BJ (cell line): ENCODE data around the gene LZTFL1. TPM values are rescaled to one million over a fixed set of nuclear protein-coding genes. Genes with fewer than 3 reads are reported as not detected.

Experiments used
- CTCF ChIA-PET: fragments of 350-600 bp; formaldehyde crosslinking; extraction: SDS; loops from one replicate; lab custom pipeline; 2021; ENCODE audit warnings: antibody characterized with exemption, inconsistent platforms; lab: Yijun Ruan, JAX
- POLR2A ChIA-PET: fragments of 300-600 bp; sonication (Branson Sonifier 250); formaldehyde crosslinking; extraction: SDS; loops from one replicate; lab custom pipeline; 2021; ENCODE audit warnings: antibody characterized with exemption; lab: Charles Lee
- DNase-seq: peaks from one replicate; pipeline ENCODE4 v3.0.0-alpha.2; 2011; ENCODE audit warnings: low read depth
- H3K27me3 ChIP-seq: 2 replicates; pipeline ENCODE4 v1.6.0; 2011; ENCODE audit warnings: low read length; ENCODE audit not compliant: control insufficient read depth, insufficient read depth
- H3K36me3 ChIP-seq: 2 replicates; pipeline ENCODE4 v1.5.1; 2011; ENCODE audit warnings: low read length; ENCODE audit not compliant: control insufficient read depth, insufficient read depth
- H3K4me3 ChIP-seq: 2 replicates; pipeline ENCODE4 v1.5.1; 2011; ENCODE audit warnings: low read depth, mild to moderate bottlenecking, control low read depth, low read length
- CTCF ChIP-seq: IDR thresholded peaks from 2 replicates; pipeline ENCODE4 v1.5.1; 2011; ENCODE audit warnings: low read depth, mild to moderate bottlenecking, control low read depth, inconsistent platforms, low read length, moderate library complexity; ENCODE audit not compliant: insufficient read depth
- polyA plus RNA-seq: library from polyadenylated mRNA; depleted of rRNA; stranded (reverse); fragments of >200 nt; gene quantifications from 2 replicates; pipeline ENCODE4 v1.2.3, GENCODE V29; 2011

The LZTFL1 gene
- polyA plus RNA-seq, 1 experiment: 12.9 TPM

DNA sequence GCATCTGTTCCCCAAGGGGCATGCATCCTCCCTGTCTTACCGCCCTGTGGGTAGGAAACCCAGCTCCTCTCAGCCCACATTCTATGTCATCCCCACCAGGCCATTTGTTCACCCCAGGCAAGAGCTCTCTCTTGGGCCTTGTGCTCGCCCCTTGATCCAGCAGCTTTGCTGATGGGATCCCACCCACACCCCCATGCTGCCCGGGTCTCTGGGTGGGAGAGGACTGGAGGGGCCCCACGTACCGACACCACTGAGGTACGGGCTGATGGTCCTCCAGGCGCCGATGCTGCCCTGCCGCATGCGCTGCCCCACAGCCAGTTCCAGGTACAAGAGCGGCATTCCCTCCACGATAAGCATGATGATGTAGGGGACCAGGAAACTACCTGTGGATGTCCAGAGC, 60.1 kb downstream of the LZTFL1 start:
- DNase-seq: no peak
- ChIA-PET POLR2A (no interaction called here), CTCF (interaction anchor here (0.6 kb wide), 1 partner anchor 10 kb away, joined by 3 read pairs; no protein-coding TSS in a partner anchor)
- no peaks in the 10 kb centered on the region for H3K36me3 ChIP-seq
- TF ChIP-seq CTCF: no peak
- no peak overlapping the region for H3K4me3 ChIP-seq
- H3K27me3 ChIP-seq: peaks cover 13% of the 10 kb centered on the region

- Histone ChIP-seq H3K4me3 (no peak overlapping the region), H3K27me3 (peaks cover 12% of the 10 kb centered on the region), H3K36me3 (no peaks in the 10 kb centered on the region)
- ChIA-PET POLR2A (no interaction called here), CTCF (interaction anchor here (0.6 kb wide), 1 partner anchor 10 kb away, joined by 3 read pairs; no protein-coding TSS in a partner anchor)
- DNase-seq: no peak
- no peak for TF ChIP-seq CTCF
Measured at GRCh38 chr3:45781271-45781670, 60.6 kb downstream of the LZTFL1 start.

DNA sequence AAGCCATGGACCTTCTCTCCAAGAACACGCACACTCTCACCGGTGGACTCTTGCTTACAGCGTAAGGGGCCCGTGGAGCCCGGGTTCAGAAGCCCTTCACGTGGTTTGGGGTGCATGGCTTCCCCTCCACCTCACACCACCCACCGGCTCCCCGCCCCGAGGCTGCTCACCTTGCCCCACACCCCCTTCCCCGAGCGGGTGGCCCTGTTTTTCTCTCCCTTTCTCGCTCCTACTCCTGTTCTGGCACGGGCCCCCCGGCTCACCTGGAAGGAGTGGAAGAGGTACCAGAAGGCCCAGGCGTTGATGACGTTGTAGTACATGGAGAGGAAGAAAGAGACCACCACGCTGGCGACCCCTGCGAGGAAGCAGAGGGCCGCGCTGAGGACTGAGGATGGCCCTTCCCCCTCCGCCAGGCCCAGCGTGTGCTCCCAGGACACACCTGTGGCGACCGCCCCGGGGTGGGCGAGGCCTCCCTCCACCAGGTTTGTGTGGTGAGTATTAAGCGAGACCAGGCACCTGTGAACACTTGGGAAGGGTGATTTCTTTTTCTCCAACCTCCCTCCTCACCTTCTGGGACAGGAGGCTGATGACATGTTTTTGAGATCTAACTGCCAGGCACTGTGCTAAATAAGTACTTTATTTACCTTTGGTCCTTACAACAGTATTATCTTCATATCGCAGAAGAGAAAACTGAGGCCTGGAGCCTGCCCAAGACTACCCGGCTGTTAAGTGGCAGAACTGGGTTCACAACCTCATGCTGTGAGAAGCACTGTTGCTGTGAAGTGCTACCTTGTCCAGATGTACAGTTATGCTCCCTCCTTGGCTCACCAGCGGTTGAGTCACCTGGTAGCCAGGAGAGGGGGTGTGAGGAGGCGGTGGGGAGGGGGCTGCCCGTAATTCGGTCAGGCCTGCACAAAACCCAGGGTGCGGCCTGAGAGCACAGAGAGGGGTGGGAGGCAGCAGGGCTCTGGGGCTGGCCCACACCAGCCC, 61.9 kb downstream of the LZTFL1 start:
- peaks cover 11% of the 10 kb centered on the region for H3K27me3 ChIP-seq
- H3K4me3 ChIP-seq: no peak overlapping the region
- ChIA-PET CTCF (no interaction called here), POLR2A (no interaction called here)
- TF ChIP-seq CTCF: no peak
- no peaks in the 10 kb centered on the region for H3K36me3 ChIP-seq
- DNase-seq: no peak

- CTCF ChIA-PET: interaction anchor here (0.9 to 1.2 kb wide), 2 partner anchors 11 to 18 kb away, joined by 3 read pairs; no protein-coding TSS in a partner anchor
Measured at GRCh38 chr3:45778761-45779201, 63.1 kb downstream of the LZTFL1 start.

More at GRCh38 chr3:45778761-45779201, 63.1 kb downstream of the LZTFL1 start:
- DNase-seq: no peak
- peaks cover 13% of the 10 kb centered on the region for H3K27me3 ChIP-seq
- no peak overlapping the region for H3K4me3 ChIP-seq
- no peak for TF ChIP-seq CTCF
- POLR2A ChIA-PET: no interaction called here
- no peaks in the 10 kb centered on the region for H3K36me3 ChIP-seq
